ENCODE data around the gene MSANTD3. TPM values are rescaled to one million over a fixed set of nuclear protein-coding genes. Genes with fewer than 3 reads are reported as not detected.

Gene MSANTD3
- total and polyA plus RNA-seq, 7 experiments from 2014 or later = 3.5 to 13.4 (median 7.5) TPM

DNA sequence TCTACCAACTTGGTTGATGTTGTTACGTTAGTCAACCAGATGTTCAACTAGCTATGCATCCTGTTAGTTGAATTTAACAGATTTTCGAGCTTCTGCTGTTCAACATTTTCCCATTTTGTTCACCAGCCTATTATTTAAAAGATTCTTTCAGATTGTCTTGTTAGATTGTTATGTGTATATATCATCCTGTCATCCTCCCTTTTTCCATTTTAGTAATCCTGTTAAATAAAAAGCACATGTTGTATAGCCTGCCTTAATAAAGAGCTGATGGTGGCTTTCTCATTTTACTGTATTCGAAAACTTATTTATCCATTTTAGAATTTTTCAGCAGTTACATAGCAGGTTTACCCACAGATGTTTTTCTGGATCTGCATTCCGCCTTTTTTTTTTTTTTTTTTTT, 50.3 kb downstream of the MSANTD3 start:
- peaks cover 0 to 7% (median 0%) of the 10 kb centered on the region in 5 donors for H3K36me3 Mint-ChIP-seq
- peaks cover 0 to 10% (median 6%) of the 10 kb centered on the region in 7 donors for H3K4me1 Mint-ChIP-seq
- DNase-seq (no peak), ATAC-seq (no peak)
- peaks cover 25 to 52% (median 37%) of the 10 kb centered on the region in 5 donors for H3K27me3 Mint-ChIP-seq
- no peak overlapping the region for H3K27ac Mint-ChIP-seq
- ChIA-PET POLR2A (no interaction called here), CTCF (no interaction called here)
- Histone ChIP-seq H3K36me3 (ENCODE audit: control insufficient read depth in 2 of 3, insufficient read depth in 3 of 3, low read length in 3 of 3) (no peaks in the 10 kb centered on the region), H3K9me3 (ENCODE audit: control insufficient read depth in 2 of 3, low read length in 3 of 3) (no peaks in the 10 kb centered on the region), H3K4me3 (ENCODE audit: low read length) (no peak overlapping the region), H3K4me1 (ENCODE audit: control insufficient read depth in 2 of 2, insufficient read depth in 2 of 2, low read length in 2 of 2) (no peaks in the 10 kb centered on the region), H3K27ac (ENCODE audit: low read depth, low read length) (no peak overlapping the region), H3K27me3 (ENCODE audit: control insufficient read depth in 2 of 2, insufficient read depth in 2 of 2, low read length in 2 of 2) (no peaks in the 10 kb centered on the region)
- H3K9me3 Mint-ChIP-seq = peaks cover 0 to 4% (median 0%) of the 10 kb centered on the region in 11 donors
- intact Hi-C loops (cut with micrococcal nuclease) = no loop called here
- no peak overlapping the region for H3K4me3 Mint-ChIP-seq

DNA sequence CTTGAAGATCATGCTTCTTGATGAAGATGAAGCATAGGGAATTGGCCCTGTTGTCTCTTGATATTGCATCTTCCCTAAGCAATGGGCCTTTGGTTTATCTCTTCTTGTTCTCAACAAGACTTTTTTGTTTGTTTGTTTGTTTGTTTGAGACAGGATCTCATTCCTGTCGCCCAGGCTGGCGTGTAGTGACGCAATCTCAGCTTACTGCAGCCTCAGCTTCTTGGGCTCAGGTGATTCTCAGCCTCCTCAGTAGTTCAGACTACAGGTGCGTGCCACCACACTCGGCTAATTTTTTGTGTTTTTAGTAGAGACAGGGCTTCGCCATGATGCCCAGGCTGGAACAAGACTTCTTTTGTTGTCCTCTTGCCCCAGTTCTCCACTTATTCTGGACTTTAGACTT, 51.2 kb downstream of the MSANTD3 start:
- peaks cover 21 to 52% (median 32%) of the 10 kb centered on the region in 5 donors for H3K27me3 Mint-ChIP-seq
- POLR2A ChIA-PET = no interaction called here
- intact Hi-C loops (cut with micrococcal nuclease) = no loop called here

DNA sequence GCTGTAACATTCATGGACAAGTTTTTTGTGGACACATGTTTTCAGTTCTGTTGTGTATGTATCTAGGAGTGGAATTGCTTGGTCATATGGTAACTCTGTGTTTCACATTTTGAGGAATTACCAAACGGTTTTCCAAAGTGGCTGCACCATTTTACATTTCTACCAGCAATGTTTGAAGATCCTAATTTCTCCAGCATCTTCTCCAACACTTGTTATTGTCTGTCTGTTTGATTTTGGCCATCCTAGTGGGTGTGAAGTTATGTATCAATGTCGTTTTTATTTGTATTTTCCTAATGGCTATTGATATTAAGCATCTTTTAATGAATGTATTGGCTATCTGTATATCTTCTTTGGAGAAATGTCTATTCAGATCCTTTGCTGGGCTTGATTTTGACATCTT, 52.9 kb downstream of the MSANTD3 start:
- peaks cover 12 to 43% (median 23%) of the 10 kb centered on the region in 5 donors for H3K27me3 Mint-ChIP-seq
- no peaks in the 10 kb centered on the region for H3K4me1 ChIP-seq (ENCODE audit: control insufficient read depth in 2 of 2, insufficient read depth in 2 of 2, low read length in 2 of 2)
- H3K9me3 Mint-ChIP-seq = peaks cover 0 to 2% (median 0%) of the 10 kb centered on the region in 11 donors
- ChIA-PET POLR2A (no interaction called here), CTCF (no interaction called here)
- H3K9me3 ChIP-seq (ENCODE audit: control insufficient read depth in 2 of 3, low read length in 3 of 3) = no peaks in the 10 kb centered on the region
- no peaks in the 10 kb centered on the region for H3K27me3 ChIP-seq (ENCODE audit: control insufficient read depth in 2 of 2, insufficient read depth in 2 of 2, low read length in 2 of 2)
- H3K4me3 ChIP-seq (ENCODE audit: low read length) = no peak overlapping the region
- H3K4me3 Mint-ChIP-seq = no peak overlapping the region
- H3K27ac Mint-ChIP-seq = no peak overlapping the region
- intact Hi-C loops (cut with micrococcal nuclease) = no loop called here
- peaks cover 0 to 7% (median 0%) of the 10 kb centered on the region in 5 donors for H3K36me3 Mint-ChIP-seq
- ATAC-seq (no peak), DNase-seq (no peak)
- H3K36me3 ChIP-seq (ENCODE audit: control insufficient read depth in 2 of 3, insufficient read depth in 3 of 3, low read length in 3 of 3) = no peaks in the 10 kb centered on the region
- H3K4me1 Mint-ChIP-seq = no peaks in the 10 kb centered on the region
- H3K27ac ChIP-seq (ENCODE audit: low read depth, low read length) = no peak overlapping the region

More for the DNA sequence above, 51.2 kb downstream of the MSANTD3 start:
- Histone ChIP-seq H3K4me1 (ENCODE audit: control insufficient read depth in 2 of 2, insufficient read depth in 2 of 2, low read length in 2 of 2) (no peaks in the 10 kb centered on the region), H3K27ac (ENCODE audit: low read depth, low read length) (no peak overlapping the region), H3K36me3 (ENCODE audit: control insufficient read depth in 2 of 3, insufficient read depth in 3 of 3, low read length in 3 of 3) (no peaks in the 10 kb centered on the region), H3K27me3 (ENCODE audit: control insufficient read depth in 2 of 2, insufficient read depth in 2 of 2, low read length in 2 of 2) (no peaks in the 10 kb centered on the region), H3K4me3 (ENCODE audit: low read length) (no peak overlapping the region), H3K9me3 (ENCODE audit: control insufficient read depth in 2 of 3, low read length in 3 of 3) (no peaks in the 10 kb centered on the region)
- H3K27ac Mint-ChIP-seq = no peak overlapping the region
- H3K4me1 Mint-ChIP-seq = peaks cover 0 to 6% (median 5%) of the 10 kb centered on the region in 7 donors
- no peak overlapping the region for H3K4me3 Mint-ChIP-seq
- H3K36me3 Mint-ChIP-seq = peaks cover 0 to 7% (median 0%) of the 10 kb centered on the region in 5 donors
- peaks cover 0 to 4% (median 0%) of the 10 kb centered on the region in 11 donors for H3K9me3 Mint-ChIP-seq
- DNase-seq (no peak), ATAC-seq (no peak)
- CTCF ChIA-PET = no interaction called here

DNA sequence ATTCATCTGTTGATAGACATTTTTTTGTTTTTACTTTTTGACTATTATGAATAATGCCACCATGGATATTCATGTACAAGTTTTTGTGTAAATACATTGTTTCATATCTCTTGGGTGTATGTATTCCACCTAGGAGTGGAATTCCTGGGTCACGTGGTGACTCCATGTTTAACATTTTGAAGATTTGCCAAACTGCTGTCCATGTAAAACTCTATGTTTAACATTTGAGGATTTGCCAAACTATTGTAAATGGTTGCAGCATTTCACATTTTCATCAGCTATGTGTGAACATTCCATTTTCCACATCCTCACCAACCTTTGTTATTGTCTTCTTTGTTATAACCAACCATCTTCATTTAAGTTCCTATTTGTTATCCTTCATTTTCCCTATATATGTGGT, 58.3 kb downstream of the MSANTD3 start:
- Histone ChIP-seq H3K27me3 (ENCODE audit: control insufficient read depth in 2 of 2, insufficient read depth in 2 of 2, low read length in 2 of 2) (no peaks in the 10 kb centered on the region), H3K4me1 (ENCODE audit: control insufficient read depth in 2 of 2, insufficient read depth in 2 of 2, low read length in 2 of 2) (no peaks in the 10 kb centered on the region), H3K4me3 (ENCODE audit: low read length) (no peak overlapping the region), H3K36me3 (ENCODE audit: control insufficient read depth in 2 of 3, insufficient read depth in 3 of 3, low read length in 3 of 3) (no peaks in the 10 kb centered on the region), H3K9me3 (ENCODE audit: control insufficient read depth in 2 of 3, low read length in 3 of 3) (no peaks in the 10 kb centered on the region), H3K27ac (ENCODE audit: low read depth, low read length) (no peak overlapping the region)
- H3K27me3 Mint-ChIP-seq = peaks cover 0 to 19% (median 6%) of the 10 kb centered on the region in 5 donors
- intact Hi-C loops (cut with micrococcal nuclease) = no loop called here
- H3K36me3 Mint-ChIP-seq = no peaks in the 10 kb centered on the region
- CTCF ChIA-PET = no interaction called here
- ATAC-seq (no peak), DNase-seq (no peak)
- H3K4me1 Mint-ChIP-seq = no peaks in the 10 kb centered on the region
- H3K9me3 Mint-ChIP-seq = peaks cover 0 to 2% (median 0%) of the 10 kb centered on the region in 11 donors
- no peak overlapping the region for H3K27ac Mint-ChIP-seq
- POLR2A ChIA-PET = no interaction called here
- H3K4me3 Mint-ChIP-seq = no peak overlapping the region

DNA sequence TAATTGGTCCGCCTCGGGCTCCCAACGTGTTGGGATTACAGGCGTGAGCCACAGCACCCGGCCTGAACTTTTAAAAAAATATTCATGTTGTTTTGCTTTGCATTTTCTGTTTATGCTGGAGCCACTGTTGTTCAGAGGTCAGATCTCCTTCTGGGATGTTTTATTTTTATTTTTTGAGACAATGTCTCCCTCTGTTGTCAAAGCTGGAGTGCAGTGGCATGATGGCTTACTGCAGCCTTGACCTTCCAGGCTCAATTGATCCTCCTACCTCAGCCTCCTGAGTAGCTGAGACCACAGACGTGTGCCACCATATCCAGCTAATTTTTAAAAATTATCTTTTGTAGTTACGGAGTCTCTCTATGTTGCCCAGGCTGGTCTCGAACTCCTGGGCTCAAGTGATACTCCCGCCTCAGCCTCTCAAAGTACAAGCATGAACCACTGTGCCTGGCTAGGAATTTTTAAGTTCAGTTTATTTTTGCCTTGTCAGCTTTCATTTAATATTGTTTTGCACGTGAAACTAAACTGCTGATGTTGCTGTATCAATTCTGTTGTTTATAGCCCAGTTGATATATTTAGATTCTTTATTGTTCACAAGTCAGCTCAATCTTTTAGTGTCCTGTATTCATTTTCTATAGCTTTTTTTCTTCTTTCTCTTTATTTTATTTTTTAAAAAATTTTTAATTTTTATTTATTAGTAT, 59.7 kb downstream of the MSANTD3 start:
- Mint-ChIP-seq H3K36me3 (no peaks in the 10 kb centered on the region), H3K9me3 (peaks cover 0 to 1% (median 0%) of the 10 kb centered on the region in 11 donors), H3K27ac (no peak overlapping the region), H3K27me3 (peaks cover 0 to 8% (median under 1%) of the 10 kb centered on the region in 5 donors), H3K4me3 (no peak overlapping the region), H3K4me1 (no peaks in the 10 kb centered on the region)
- Histone ChIP-seq H3K4me3 (ENCODE audit: low read length) (no peak overlapping the region), H3K4me1 (ENCODE audit: control insufficient read depth in 2 of 2, insufficient read depth in 2 of 2, low read length in 2 of 2) (no peaks in the 10 kb centered on the region), H3K36me3 (ENCODE audit: control insufficient read depth in 2 of 3, insufficient read depth in 3 of 3, low read length in 3 of 3) (no peaks in the 10 kb centered on the region), H3K27me3 (ENCODE audit: control insufficient read depth in 2 of 2, insufficient read depth in 2 of 2, low read length in 2 of 2) (no peaks in the 10 kb centered on the region), H3K9me3 (ENCODE audit: control insufficient read depth in 2 of 3, low read length in 3 of 3) (no peaks in the 10 kb centered on the region), H3K27ac (ENCODE audit: low read depth, low read length) (no peak overlapping the region)
- DNase-seq (no peak), ATAC-seq (no peak)
- intact Hi-C loops (cut with micrococcal nuclease) = no loop called here
- CTCF ChIA-PET = no interaction called here
- POLR2A ChIA-PET = no interaction called here

DNA sequence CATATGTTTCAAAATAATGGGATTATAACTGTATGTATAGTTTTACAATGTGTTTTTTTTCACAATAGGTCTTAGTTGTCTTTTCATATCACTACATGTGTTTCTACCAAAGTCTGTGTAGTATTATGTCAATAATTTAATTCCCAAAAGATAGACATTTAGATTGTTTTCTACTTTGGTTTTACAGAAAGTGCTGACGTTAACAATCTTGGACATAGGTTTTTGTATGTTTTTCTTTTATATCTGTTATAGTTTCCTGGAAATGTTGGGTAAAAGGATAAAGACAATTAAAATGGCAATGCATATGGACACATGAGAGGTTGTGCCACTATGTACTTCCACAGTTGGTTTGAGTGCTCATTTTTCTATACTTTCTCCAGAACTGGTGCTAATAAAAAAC, 61.2 kb downstream of the MSANTD3 start:
- no peak for DNase-seq
- no peaks in the 10 kb centered on the region for H3K27me3 ChIP-seq (ENCODE audit: control insufficient read depth in 2 of 2, insufficient read depth in 2 of 2, low read length in 2 of 2)
- no peaks in the 10 kb centered on the region for H3K36me3 Mint-ChIP-seq
- ChIA-PET POLR2A (no interaction called here), CTCF (no interaction called here)
- no peaks in the 10 kb centered on the region for H3K36me3 ChIP-seq (ENCODE audit: control insufficient read depth in 2 of 3, insufficient read depth in 3 of 3, low read length in 3 of 3)
- no peak overlapping the region for H3K4me3 ChIP-seq (ENCODE audit: low read length)
- H3K4me1 Mint-ChIP-seq = peaks cover 0 to 2% (median 0%) of the 10 kb centered on the region in 7 donors
- H3K27me3 Mint-ChIP-seq = peaks cover 0 to 4% (median 0%) of the 10 kb centered on the region in 5 donors
- intact Hi-C loops (cut with micrococcal nuclease) = no loop called here
- peaks cover 0 to 2% (median 0%) of the 10 kb centered on the region in 11 donors for H3K9me3 Mint-ChIP-seq
- no peak for ATAC-seq
- no peak overlapping the region for H3K27ac ChIP-seq (ENCODE audit: low read depth, low read length)
- no peak overlapping the region for H3K4me3 Mint-ChIP-seq
- no peaks in the 10 kb centered on the region for H3K4me1 ChIP-seq (ENCODE audit: control insufficient read depth in 2 of 2, insufficient read depth in 2 of 2, low read length in 2 of 2)
- H3K9me3 ChIP-seq (ENCODE audit: control insufficient read depth in 2 of 3, low read length in 3 of 3) = no peaks in the 10 kb centered on the region
- H3K27ac Mint-ChIP-seq = no peak overlapping the region

DNA sequence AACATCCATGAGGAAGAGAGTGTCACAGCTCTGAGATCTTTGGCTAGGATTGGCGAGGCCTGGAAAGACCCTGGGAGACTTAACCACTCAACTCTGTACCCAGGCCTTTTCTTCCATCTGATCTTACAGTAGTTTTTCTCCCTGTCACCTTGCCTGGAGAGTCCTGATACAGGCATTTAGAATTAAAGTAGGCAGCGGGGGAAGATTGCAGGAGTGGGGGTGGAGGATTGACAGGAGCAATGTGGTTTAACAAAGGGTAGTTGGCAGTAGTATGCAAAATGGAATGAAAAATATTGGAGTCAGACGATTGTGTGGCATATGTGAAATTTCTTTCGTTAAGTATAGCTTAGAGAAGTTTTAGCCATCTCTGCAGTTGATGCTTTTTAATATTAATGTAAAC, 62.9 kb downstream of the MSANTD3 start:
- Histone ChIP-seq H3K9me3 (ENCODE audit: control insufficient read depth in 2 of 3, low read length in 3 of 3) (no peaks in the 10 kb centered on the region), H3K36me3 (ENCODE audit: control insufficient read depth in 2 of 3, insufficient read depth in 3 of 3, low read length in 3 of 3) (no peaks in the 10 kb centered on the region), H3K4me3 (ENCODE audit: low read length) (no peak overlapping the region), H3K4me1 (ENCODE audit: control insufficient read depth in 2 of 2, insufficient read depth in 2 of 2, low read length in 2 of 2) (no peaks in the 10 kb centered on the region), H3K27me3 (ENCODE audit: control insufficient read depth in 2 of 2, insufficient read depth in 2 of 2, low read length in 2 of 2) (no peaks in the 10 kb centered on the region), H3K27ac (ENCODE audit: low read depth, low read length) (no peak overlapping the region)
- ATAC-seq (no peak), DNase-seq (no peak)
- CTCF ChIA-PET = no interaction called here
- no peak overlapping the region for H3K4me3 Mint-ChIP-seq
- H3K4me1 Mint-ChIP-seq = peaks cover 0 to 2% (median 0%) of the 10 kb centered on the region in 7 donors
- no peak overlapping the region for H3K27ac Mint-ChIP-seq
- POLR2A ChIA-PET = no interaction called here
- peaks cover 0 to 4% (median 0%) of the 10 kb centered on the region in 5 donors for H3K27me3 Mint-ChIP-seq
- H3K9me3 Mint-ChIP-seq = peaks cover 0 to 2% (median 0%) of the 10 kb centered on the region in 11 donors
- intact Hi-C loops (cut with micrococcal nuclease) = no loop called here
- no peaks in the 10 kb centered on the region for H3K36me3 Mint-ChIP-seq

Measured in naive thymus-derived CD4-positive, alpha-beta T cell (primary cell).